ENCODE data around the gene ST3GAL2.
A peak's percentile ranks its signal among the peaks of the same experiment; 100 is the strongest.

ST3GAL2 gene

DNA sequence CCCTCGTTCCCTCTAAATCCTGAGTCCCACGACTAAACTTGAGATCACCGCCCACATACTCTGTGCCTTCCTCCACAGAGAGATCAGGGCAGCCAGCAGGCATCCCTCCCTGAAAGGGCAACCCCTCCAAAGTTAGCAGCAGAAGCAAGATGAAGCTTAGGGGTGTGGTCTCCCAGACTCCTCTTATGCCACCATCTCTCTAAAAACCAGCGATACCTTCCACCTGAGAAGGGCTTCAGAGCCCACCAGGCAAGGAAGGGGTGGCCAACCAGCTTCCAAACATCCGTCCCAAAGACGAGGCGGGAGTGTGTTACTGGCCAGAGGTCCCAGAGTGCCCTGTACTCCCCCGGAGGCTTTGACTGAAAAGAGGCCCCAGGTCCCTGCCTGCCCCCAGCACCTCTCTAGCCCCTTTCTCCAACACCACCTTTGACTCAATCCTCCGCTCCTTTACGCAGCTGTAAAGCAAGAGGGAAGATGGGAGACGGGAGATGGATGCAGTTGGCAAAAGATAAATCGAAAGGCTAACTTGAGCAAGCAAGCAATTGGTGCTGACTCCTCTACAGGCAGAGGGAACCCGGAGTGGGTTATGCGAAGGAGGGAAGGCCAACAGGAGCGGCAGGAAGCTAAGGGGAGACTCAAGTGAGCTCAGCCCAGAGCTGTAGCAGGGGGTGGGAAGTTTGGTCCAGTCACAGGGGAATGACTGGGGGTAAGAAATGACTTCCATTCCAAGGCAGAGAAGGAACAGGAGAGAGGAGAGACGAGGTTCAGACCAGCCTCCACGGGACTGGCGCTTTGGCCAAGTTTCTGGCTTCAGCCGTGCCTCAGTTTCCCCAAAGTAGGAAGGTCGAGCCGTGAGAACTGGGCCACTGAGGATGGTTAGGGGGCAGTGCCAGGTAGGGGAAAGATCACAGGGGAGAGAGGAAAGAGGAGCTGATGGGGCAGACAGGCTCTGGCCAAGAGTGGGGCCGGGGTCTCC is 1.0 kb downstream of the ST3GAL2 start:
- DNase-seq (ENCODE audit: low read depth), result peak; percentile 20

DNA sequence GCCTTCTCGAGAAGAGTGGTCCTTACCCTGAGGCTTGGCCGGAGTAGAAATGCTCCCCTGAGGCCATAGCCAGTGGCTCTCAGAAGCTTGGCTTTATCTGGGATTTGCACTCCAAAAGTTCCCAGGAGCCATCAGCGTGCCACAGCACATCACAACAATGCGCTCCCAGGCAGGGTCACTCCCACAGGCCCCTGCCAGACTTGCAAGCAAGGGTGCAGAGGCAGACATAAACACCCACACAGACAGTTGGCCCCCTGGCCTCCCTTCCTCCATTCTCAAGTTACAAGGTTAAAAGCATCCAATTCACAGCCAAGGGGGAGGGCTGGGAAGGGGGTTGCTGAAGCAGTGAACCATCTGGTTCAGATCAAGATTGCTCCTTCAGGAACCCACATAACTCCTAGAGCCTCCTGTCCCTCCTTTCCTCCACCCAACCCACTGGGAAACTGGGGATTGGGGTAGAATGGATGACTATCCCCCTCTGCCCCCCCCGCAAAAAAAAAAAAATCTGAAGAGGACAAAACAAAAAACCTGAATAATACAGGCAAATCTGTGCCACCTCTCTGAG is 1.8 kb downstream of the ST3GAL2 start:
- no peak for DNase-seq (ENCODE audit: low read depth)

DNA sequence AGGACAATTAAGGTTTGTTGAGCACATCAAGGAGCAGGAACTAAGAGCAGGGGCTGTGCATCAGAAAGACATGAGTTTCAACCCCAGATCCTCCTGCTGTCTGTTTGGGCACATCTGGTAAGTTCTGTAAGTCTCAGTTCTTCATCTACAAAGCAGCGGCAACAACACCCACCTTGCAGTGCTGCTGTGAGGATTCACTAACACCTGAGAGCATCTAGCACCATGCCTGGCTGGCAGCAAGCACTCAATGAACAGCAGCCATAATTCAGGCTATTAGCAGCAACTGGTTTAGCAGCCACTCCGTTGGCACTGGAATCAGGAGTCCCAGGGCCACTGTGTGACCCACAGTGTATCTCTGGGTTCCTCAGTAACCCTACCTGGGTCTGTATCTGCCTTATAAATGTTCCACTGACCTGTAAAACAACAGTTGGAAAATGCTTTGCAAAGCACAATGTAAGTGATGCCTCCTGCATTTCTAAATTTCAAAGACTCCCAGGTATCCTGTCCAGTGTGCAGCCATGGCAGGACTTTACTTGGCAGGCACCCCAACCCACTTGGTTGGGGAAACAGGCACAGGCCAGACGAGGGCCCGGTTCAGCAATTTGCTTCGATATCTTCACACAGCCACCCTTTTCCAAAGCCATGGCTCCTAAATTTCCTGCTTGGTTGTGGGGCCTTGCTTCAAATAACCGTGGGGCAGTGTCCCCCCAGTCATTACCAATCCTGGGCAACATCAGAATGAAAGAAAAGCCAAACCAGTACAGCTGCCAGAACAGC is 4.2 kb downstream of the ST3GAL2 start:
- no peak for DNase-seq (ENCODE audit: low read depth)

DNA sequence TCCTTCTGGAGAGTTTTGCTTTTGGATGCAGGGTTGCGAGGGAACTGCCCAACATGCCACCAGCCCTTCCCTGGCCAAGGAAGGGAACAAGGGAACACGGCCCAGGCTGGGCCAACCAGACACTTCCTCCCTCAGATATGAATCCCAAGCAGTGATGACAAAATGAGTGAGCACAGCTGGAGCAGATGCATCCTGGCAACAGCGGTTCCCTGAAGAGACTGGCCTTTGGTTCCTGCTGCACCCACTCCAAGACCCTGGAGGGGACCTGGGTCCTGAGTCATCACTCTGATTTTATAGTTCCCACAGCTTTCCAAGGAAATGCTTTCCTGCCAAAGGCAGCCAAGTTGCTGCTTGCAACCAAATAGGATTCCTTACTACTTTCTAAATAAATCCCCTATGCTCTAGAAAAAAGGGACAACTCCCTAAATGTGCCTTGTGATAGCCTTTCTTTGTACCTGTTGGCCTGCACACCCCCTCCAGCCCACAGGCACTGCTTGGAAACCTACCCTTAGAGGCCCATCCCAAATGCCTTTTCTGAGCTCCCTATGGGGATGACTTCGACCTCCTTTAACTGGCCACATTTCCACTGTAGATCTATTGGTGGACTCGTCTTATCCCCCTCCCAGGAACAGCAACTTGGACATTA is 5.3 kb downstream of the ST3GAL2 start:
- DNase-seq (ENCODE audit: low read depth), result peak; percentile 45

DNA sequence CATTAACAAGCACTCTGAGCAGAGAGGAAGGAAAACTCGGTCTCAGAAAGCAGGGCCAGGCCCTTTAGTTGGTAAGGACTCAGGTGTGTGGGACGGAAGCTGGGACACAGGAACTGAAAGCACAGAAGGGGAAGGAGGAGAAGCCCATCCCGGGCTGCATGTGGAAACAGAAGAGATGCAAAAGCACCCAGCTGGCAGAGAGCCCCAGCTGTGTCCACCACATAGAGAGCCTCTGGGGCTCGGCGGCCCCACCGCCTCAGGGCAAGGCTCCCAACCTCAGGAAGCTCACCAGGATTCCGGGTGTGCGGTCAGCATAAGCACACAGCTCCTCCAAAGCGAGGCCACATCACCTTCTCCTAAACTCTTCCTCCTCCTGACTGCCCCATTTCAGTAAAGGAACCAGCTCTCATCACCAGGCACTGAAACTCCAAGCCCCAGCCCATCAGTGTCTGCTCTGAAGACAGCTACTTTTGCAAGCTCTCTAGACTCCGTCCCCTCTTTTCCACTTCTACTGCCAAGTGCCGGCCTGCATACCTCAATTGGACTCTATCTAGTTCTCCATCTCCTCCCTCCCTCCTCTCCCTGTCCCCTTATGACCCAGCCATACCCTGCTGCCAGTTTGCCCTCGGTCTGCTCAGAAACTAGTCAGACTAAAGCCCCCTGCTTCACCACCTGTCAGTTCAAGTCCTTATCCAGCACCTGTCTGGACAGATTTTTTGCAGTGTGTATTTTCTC is 6.0 kb downstream of the ST3GAL2 start:
- no peak for DNase-seq (ENCODE audit: low read depth)

DNA sequence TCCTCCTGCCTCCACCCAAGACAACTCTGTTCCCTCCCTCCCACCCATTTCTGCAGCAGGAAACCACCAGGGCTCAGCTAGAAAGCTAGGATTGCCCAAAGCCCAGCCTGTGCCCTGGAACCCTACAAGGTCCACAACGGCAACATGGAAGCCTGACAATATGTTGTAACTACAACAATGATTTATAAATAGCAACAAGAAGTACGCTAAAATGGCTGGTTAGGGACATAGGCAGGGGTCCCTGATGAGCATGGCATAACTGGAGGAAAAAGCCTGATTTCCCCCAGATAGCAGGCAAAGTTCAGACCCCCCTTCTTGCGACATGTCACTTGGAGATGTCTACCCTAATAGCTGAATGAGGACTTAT is 6.6 kb downstream of the ST3GAL2 start:
- DNase-seq (ENCODE audit: low read depth), result no peak

DNA sequence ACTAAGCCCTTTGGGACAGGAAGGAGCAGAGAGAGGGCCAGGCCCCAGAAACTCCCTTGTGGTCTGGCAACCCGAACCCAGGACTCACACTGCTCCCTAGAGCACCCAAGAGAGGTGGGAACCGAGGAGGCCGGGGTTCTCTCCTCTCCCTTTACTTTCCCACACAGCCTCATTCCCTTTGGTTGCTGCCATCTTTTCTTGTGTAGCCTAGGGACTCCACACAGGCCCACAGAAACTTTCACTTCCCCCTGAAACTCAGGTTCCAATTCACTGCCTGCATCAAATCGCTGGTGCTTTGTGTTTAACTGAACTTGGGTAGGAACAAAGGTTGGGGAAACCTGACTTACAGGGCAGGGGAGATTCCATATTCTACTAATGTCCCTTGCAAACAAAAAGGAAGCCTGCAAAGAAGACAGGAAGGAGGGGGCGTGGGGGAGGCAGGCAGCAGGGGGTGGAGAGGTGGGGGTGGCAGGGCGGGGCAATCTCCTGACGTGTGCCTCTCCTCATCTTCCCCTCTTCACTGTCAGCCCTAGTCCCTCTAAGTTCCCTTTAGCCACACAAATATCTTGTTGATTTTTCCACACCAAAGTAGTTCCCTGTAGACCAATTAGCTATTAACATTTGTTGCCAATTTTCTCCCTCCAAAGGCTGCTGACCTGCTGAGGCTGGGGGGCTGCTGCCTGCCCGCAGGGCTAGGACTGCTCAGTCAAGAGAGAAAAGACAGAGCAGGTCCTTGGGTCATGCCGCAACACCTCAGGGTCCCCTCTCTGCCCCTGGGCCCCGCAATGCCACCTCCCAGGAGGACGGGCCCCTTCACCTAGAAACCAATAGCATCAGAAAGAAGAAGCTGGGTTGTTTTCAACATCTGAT is 8.0 kb downstream of the ST3GAL2 start:
- DNase-seq (ENCODE audit: low read depth), result no peak

DNA sequence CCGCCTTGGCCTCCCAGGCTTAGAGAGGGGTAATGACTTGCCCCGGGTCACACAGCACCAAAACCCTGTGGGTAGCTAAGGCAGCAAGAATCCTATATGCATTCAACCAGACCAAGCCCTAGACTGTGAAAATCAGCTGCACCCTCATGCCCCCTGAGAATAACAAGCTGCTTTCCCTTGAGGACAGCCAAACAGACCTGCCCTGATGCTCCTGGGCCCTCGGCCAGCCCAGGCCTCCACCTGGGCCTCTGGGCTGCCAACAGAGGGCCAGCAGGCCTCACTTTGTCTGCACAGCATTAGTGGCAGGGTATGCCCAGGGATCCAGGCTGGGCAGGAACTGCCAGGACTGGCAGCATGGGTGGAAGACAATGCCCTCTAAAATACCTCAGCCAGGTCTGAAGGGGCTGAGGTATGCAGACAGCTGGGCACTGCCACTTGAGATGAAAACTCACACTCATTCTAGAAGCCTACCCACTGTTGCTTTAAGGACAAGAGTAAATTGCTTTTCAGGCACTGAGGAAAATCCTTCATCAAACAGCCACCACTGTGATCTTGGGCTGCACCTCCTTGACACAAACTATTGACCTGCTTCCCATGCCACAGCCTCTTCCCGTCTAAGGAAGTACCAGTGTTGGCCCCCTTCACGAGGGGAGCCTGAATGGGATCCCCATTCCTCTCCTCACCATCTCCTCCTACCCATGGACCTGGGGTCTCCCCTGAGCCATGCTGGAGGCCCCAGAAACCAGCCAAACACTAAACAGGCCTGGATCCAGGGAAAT is 8.8 kb downstream of the ST3GAL2 start:
- no peak for DNase-seq (ENCODE audit: low read depth)

DNA sequence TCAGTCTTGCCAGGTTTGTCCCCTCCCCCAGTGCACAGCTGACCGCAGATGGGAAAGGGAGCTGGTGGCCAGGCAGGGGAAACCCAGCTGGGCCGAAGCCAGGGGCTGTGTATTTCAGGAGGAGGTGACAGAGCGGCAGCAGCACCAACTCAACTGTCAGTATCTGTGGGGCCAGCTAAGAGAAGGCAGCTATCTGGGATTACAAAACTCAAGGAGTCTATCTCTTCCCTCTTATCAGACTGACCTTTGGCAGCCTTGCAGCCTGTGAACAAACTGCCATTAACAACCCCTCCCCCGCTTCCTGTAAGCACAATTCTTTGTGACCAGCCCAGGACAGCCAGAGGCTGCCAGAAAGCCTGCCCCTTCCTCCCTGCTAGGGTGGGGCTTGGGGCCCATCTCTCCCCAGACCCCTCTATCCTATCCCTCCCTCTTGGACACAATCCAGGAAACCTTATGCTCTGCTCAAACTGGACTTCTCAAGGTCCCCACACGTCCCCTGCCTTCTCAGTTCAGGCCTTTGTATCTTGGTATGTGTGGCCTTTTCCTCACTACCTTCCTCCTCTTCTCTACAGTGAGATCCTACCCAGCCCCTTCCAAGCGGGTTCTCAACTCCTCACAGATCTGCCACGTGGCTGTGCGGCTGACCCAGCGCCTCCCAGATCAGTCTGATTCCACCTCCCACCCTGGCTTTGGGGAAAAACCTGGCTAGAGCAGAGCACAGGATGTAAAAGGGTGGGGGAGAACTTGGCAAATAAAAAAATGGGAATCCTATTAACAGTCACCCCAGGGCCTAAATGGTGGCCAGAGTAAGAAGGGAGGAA is 10.5 kb downstream of the ST3GAL2 start:
- peak; percentile 84 for DNase-seq (ENCODE audit: low read depth)

DNA sequence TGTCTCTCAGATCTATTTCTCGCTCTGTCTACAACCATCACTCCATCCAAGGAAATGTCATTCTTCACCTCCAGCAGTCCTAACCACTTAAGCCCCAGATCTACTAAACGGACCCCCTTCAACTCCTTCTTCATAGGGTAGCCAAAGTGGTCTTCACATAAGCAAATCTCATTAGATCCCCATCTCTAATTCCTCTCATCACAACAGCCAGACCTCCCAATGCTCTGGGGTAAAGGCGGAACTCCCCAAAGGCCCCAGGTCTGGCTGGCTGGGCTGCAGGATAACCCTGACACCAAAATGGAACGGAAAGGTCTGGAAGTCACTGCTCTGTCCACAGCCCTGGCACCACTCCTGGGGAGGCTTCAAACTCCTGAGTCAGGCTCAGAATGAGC is 11.1 kb downstream of the ST3GAL2 start:
- DNase-seq (ENCODE audit: low read depth), result no peak

DNA sequence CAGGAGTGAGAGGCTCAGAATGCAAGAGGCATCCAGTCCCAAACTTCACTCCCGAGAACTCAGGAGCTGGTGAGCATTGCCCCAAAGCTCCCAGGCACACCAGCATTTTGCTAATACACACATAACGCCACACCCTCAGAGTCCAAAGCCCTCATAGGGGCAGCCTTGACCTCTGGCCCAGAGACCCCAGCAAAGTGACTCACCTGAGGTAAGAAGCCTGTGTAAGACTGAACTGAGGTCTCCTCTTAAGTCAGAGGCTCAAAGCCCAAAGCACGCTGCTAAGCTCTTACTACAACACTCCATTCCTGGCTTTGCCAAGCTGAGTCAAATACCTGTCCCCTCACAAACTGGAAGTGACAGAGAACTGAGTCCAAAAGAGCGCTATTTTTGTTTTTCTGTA is 16.4 kb downstream of the ST3GAL2 start:
- no peak for DNase-seq (ENCODE audit: low read depth)

DNA sequence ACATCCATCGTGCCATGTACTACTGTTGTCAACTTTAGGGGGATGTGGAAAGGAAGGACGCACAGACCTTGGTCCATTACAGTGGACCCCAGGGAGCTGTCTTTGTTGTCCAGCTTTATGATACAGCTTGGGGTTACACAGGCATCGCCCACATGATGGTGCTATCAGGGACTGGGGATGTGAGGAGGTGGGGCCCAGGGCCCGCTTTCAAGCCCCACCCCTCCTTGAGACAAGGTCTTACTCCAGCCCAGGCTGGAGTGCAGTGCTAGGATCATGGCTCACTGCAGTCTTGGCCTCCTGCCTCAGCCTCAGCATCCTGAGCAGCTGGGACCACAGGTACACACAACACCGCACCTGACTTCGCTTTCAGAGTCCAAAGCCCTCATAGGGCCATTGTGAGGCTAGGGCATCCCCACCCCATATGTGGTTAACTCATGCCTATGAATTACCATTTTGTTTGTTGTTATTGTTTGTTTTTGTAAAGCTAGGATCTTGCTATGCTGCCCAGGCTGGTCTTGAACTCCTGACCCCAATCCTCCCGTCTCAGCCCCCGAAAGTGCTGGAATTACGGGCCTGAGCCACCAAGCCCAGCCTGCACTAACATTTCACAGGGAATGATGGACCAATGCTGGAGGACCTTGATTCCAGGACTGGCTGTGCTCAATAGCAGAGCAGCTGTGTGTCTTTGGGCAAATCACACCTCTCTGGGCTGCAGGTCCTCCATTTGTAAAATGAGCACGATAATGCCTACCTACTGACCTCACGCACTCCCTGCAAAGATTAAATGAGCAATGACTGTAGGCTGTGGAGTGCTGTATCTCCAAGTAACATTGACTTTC is 17.2 kb downstream of the ST3GAL2 start:
- no peak for DNase-seq (ENCODE audit: low read depth)

DNA sequence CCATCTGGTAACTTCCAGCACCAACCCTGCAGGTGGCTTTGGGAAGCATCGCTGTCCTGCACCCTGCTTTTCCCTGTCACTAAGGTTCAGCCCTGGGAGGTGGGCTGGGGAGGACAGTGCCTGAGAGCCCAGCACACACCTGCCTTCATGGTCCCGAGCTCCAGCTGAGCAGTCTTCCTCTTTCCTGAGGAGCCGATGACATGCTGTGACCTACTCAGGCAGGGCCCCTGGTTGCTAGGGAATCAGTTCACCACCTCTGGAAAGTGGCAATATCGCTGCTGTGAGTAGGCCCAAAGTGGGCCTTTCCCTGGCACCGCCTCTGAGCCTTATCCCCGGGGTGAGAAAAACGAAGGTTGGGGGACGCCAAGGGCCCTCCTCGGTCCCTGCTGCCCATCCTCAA is 17.9 kb downstream of the ST3GAL2 start:
- no peak for DNase-seq (ENCODE audit: low read depth)

DNA sequence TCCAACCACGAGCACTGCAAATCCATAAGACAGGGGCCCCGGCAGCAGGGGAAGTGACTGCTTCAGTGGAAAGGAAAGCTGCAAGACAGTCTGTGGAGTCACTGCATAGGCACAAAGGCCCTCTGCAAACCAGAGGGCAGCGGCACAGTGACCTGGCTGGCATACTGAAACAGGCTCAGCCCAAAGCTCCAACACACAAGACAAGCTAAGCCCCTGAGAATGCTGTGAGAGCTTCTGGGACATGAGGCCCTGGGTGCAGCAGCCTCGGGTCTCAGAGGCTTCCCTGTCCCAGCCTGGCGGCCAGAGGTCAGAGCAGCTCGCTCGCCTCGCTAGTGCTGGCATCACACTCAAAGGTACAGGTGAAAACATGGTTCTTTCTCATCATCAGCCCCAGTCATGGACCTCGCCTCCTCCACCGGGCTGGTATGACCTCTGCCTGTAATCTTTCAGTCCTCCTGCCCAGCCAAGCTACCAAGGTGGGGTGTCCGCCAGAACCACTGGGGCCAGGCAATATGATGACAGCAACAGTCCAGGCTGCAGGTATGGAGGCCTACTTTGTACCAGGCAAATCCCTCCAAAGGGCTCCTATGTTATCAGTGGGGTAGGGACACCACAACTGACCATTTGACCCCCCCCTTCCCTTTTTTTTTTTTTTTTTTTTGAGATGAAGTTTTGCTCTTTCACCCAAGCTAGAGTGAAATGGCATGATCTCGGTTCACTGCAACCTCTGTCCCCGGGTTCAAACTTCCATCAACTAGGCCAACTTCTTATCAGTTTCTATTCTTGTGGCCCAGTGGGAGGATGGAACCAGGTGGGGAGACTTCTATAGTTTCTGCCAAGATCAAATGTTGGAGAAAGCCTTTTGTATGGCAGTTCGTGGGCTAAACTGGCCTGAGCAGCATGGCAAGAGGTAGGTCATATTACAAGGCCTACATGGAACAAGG is 19.2 kb downstream of the ST3GAL2 start:
- no peak for DNase-seq (ENCODE audit: low read depth)

DNA sequence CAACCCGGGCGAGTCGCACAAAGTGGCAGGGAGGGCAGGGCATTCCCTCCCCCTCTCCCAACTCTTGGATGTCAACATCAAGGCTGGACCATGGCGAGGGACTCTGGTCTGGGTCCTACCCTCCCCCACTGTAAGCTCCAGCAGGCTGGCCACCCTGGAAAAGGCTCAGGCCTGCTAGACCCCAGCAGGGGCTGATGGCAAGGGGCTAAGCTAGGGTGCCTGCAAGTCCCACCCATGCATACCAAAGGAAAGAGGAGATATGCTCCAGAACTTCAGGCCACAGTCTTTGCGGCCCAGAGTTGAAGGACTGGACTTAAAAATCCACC is 19.9 kb downstream of the ST3GAL2 start:
- DNase-seq (ENCODE audit: low read depth), result no peak

DNA sequence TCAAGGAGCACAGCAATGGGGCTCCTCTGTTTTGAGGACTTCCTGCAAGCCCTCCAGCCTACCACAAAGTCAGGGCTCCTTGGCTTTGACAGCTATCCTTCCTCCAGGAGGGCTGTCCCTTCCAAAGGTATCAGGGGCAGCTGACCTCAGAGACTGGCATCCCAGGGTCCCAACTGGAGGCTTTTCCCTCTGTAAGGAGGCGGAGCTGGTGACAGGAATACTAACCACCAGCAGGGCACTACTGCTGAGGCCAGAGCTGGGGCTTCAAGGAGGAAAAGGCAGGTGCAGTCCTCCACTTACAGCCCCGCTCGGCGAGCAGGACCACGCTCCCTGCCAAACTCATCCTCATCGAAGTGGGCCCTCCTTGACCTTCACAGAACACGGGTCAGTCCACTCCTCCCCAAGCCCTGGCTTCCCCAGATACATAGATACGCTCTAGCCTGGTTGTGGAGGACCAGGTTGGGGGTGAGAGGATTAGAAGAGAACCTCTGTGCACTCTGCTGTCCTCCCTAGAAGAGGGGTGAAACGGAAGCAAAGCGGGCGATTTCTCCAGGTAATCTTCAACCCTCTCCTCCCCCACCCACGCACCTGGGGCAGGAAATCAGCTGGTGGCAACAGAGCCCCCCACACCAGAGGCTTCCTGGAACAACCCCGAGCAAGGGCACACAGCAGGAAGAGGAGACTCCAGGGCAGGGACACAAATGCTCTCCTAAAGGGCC is 20.5 kb downstream of the ST3GAL2 start:
- DNase-seq (ENCODE audit: low read depth), result no peak
